Measurements from ENCODE around the gene PROM2.

DNA sequence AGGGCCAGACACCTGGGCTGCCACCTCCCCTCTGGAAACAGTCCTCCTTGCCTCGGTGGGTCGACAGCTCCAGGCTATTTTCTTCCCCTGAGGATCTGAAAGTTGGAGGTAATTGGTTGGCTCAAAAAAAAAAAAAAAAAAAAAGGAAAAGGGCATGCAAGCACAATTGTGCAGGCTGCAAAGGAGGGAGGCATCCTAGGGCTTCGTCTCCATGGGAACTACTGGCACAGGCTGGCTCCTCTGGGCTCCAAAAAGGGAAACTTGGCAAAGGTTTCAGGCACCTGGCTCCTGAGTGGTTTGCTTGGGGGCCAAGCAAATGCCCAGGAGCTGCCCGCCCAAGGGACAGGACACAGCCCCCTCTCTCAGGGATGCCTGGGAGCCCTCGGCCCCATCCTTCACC is 21.8 kb downstream of the PROM2 start:
- TF ChIP-seq, protein P1, sequence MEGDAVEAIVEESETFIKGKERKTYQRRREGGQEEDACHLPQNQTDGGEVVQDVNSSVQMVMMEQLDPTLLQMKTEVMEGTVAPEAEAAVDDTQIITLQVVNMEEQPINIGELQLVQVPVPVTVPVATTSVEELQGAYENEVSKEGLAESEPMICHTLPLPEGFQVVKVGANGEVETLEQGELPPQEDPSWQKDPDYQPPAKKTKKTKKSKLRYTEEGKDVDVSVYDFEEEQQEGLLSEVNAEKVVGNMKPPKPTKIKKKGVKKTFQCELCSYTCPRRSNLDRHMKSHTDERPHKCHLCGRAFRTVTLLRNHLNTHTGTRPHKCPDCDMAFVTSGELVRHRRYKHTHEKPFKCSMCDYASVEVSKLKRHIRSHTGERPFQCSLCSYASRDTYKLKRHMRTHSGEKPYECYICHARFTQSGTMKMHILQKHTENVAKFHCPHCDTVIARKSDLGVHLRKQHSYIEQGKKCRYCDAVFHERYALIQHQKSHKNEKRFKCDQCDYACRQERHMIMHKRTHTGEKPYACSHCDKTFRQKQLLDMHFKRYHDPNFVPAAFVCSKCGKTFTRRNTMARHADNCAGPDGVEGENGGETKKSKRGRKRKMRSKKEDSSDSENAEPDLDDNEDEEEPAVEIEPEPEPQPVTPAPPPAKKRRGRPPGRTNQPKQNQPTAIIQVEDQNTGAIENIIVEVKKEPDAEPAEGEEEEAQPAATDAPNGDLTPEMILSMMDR (IDR thresholded peaks at IDR 0.05; ENCODE audit: insufficient read depth, low read depth, low read length) = no peak
- TF ChIP-seq EZH2 (IDR thresholded peaks at IDR 0.05; ENCODE audit: insufficient read depth, low read length) = no peak
